HFF-Myc (cell line): Measurements from ENCODE around the gene GHDC.
A peak's percentile ranks its signal among the peaks of the same experiment; 100 is the strongest.

ENCODE experiments used
- DNase-seq: peaks from one replicate; pipeline ENCODE4 v3.0.0-alpha.2; 2011; ENCODE audit warnings: low read depth; ENCODE audit errors: extremely low read depth
- H3K4me3 ChIP-seq: replicated peaks from 2 replicates; pipeline ENCODE4 v1.5.1; 2011; ENCODE audit warnings: low read depth, mild to moderate bottlenecking, control low read depth, low read length
- CTCF ChIP-seq: IDR thresholded peaks from 2 replicates; pipeline ENCODE4 v1.5.1; 2012; ENCODE audit warnings: mild to moderate bottlenecking, low read depth, low read length, control low read depth; ENCODE audit errors: missing control alignments

GHDC gene

GRCh38 chr17:42165751-42166150, 28.5 kb downstream of the GHDC start:
- DNase-seq, result no peak

GRCh38 chr17:42163696-42164407, 30.4 kb downstream of the GHDC start:
- H3K4me3 ChIP-seq, result no peak overlapping the region
- no peak for TF ChIP-seq CTCF
- DNase-seq, result no peak

More at GRCh38 chr17:42165751-42166150, 28.5 kb downstream of the GHDC start:
- no peak overlapping the region for H3K4me3 ChIP-seq
- no peak for TF ChIP-seq CTCF

- TF ChIP-seq CTCF, result peak; percentile 66
- no peak overlapping the region for H3K4me3 ChIP-seq
- no peak for DNase-seq
These were observed 31.2 kb downstream of the GHDC start for GRCh38 chr17:42163113-42163512.

- DNase-seq, result no peak
- no peak overlapping the region for H3K4me3 ChIP-seq
- no peak for TF ChIP-seq CTCF
These were observed 33.8 kb downstream of the GHDC start for GRCh38 chr17:42160531-42160910.

- DNase-seq, result no peak
- H3K4me3 ChIP-seq, result no peak overlapping the region
- no peak for TF ChIP-seq CTCF
These were observed 34.3 kb downstream of the GHDC start for GRCh38 chr17:42159796-42160530.

- DNase-seq, result no peak
- H3K4me3 ChIP-seq, result peak overlapping the region; percentile 78
- TF ChIP-seq CTCF, result no peak
These were observed 38.7 kb downstream of the GHDC start for GRCh38 chr17:42155614-42156045.
